ENCODE data around the gene TMEM154. TPM values are rescaled to one million over a fixed set of nuclear protein-coding genes. Genes with fewer than 3 reads are reported as not detected.

The TMEM154 gene
- total RNA-seq, 1 donor = 1.8 TPM

DNA sequence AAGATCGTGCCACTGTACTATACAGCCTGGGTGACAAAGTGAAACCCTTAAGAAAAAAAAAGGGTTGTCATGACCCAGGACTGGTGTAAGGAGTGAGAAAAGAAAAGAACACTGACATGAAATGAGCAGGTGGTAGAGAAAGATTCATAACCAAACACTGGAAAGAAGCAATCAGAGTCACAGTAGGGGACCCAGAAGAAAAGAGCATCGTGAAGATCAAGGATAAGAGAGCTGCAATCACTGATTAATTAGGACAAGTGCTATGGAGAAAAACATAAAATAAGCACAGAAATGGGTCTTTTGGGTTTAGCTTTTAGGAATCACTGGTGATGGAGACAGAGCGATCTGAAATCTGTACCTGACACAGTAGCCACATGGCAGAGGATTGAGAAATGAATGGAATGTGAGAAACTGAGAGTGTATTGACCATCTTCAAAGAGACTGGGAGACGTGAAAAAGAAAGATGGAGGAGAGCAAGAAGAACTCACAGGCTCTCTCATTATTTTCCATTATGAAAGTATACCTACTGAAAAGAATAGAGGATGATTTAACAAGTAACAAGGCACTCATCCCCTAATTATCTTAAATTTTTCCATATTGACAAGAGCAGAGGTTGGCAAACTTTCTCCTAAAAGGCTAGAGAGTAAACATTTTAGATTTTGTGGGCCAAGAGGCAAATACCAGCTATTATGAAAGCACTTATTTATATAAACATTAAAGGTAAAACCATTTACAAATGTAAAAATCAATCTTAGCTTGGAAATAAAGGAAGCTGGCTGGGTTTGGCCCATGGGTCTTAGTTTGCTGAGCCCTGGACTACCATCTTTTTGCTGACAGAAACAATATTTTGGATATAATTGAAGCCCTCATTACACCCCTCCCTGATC lies 7.3 kb downstream of the TMEM154 start:
- DNase-seq (ENCODE audit: insufficient read length, low spot score, missing footprints) = peak; percentile 55

DNA sequence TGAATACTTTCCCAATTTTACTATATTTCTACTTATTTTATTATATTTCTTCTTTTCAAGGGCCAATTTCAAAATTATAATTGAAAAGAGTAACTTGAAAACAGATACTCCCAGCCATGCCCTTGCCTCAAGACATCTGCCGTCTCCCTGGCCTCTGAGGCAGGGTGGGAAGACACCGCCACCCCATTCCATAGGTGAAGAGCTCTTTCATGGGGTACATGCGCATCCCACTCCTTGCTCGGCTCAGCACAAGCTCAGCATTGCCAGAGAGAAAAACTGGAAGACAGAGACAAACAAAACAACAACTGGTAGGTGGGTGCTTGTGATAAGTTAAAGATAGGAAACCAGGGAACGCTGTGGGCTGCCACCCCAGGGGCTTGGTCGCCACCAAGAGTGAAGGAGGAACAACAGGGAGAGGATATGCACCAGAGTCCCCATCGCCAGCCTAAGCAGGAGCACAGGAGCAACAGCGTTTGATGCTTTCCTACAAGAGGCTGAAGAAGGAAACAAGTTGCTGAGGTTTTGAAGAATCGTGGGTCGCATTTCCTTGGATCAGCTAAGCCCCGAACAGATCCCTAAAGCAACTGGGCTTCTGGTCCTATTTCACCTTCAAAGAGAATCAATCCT lies 11.3 kb downstream of the TMEM154 start:
- no peak for DNase-seq (ENCODE audit: insufficient read length, low spot score, missing footprints)
- Histone ChIP-seq H3K27ac (ENCODE audit: low read depth, low read length) (no peak overlapping the region), H3K27me3 (ENCODE audit: insufficient read depth, low read length) (peaks cover 10% of the 10 kb centered on the region), H3K4me2 (ENCODE audit: insufficient read depth, low read length) (no peak overlapping the region), H2AFZ (ENCODE audit: low read length) (no peak overlapping the region), H3K4me1 (ENCODE audit: insufficient read depth, low read length) (no peaks in the 10 kb centered on the region), H3K4me3 (ENCODE audit: insufficient read depth, low read length) (no peak overlapping the region), H3K36me3 (ENCODE audit: insufficient read depth, low read length) (no peaks in the 10 kb centered on the region), H3K79me2 (ENCODE audit: insufficient read depth, low read length) (no peaks in the 10 kb centered on the region), H3K9me3 (ENCODE audit: low read depth, low read length) (no peaks in the 10 kb centered on the region), H4K20me1 (ENCODE audit: insufficient read depth, low read length) (no peaks in the 10 kb centered on the region)
- TF ChIP-seq, protein P1, sequence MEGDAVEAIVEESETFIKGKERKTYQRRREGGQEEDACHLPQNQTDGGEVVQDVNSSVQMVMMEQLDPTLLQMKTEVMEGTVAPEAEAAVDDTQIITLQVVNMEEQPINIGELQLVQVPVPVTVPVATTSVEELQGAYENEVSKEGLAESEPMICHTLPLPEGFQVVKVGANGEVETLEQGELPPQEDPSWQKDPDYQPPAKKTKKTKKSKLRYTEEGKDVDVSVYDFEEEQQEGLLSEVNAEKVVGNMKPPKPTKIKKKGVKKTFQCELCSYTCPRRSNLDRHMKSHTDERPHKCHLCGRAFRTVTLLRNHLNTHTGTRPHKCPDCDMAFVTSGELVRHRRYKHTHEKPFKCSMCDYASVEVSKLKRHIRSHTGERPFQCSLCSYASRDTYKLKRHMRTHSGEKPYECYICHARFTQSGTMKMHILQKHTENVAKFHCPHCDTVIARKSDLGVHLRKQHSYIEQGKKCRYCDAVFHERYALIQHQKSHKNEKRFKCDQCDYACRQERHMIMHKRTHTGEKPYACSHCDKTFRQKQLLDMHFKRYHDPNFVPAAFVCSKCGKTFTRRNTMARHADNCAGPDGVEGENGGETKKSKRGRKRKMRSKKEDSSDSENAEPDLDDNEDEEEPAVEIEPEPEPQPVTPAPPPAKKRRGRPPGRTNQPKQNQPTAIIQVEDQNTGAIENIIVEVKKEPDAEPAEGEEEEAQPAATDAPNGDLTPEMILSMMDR (IDR thresholded peaks at IDR 0.05; ENCODE audit: extremely low read depth, low read depth, low read length) = no peak

More for the DNA sequence above, 7.3 kb downstream of the TMEM154 start:
- Histone ChIP-seq H3K79me2 (ENCODE audit: insufficient read depth, low read length) (no peaks in the 10 kb centered on the region), H3K4me1 (ENCODE audit: insufficient read depth, low read length) (no peaks in the 10 kb centered on the region), H3K27me3 (ENCODE audit: insufficient read depth, low read length) (peaks cover 10% of the 10 kb centered on the region), H3K4me2 (ENCODE audit: insufficient read depth, low read length) (no peak overlapping the region), H3K4me3 (ENCODE audit: insufficient read depth, low read length) (no peak overlapping the region), H4K20me1 (ENCODE audit: insufficient read depth, low read length) (no peaks in the 10 kb centered on the region), H2AFZ (ENCODE audit: low read length) (no peak overlapping the region), H3K27ac (ENCODE audit: low read depth, low read length) (no peak overlapping the region), H3K36me3 (ENCODE audit: insufficient read depth, low read length) (no peaks in the 10 kb centered on the region), H3K9me3 (ENCODE audit: low read depth, low read length) (no peaks in the 10 kb centered on the region)
- TF ChIP-seq, protein P1 (IDR thresholded peaks at IDR 0.05; ENCODE audit: extremely low read depth, low read depth, low read length) = no peak

DNA sequence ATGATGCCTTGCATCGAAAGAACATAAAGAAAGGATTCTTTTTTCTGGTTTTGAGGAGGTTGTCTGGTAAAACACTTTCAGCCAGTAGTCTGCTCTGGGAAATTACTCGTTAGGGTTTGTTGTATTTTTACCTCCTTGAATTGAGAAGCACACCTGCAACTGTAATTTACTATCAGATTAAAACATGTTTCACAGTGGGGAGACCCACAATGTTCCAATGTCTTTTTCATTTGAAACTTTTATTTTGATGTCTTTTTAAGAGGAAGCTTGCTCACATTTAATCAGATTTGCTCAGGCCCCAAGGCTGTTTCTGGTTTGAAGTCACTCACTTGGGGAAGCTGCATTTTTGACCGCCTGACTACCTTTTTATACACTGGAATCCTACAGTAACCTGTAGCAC lies 12.0 kb downstream of the TMEM154 start:
- H3K27me3 ChIP-seq (ENCODE audit: insufficient read depth, low read length) = peaks cover 10% of the 10 kb centered on the region
- no peaks in the 10 kb centered on the region for H3K79me2 ChIP-seq (ENCODE audit: insufficient read depth, low read length)
- no peaks in the 10 kb centered on the region for H3K36me3 ChIP-seq (ENCODE audit: insufficient read depth, low read length)

More for the DNA sequence above, 12.0 kb downstream of the TMEM154 start:
- Histone ChIP-seq H2AFZ (ENCODE audit: low read length) (no peak overlapping the region), H3K9me3 (ENCODE audit: low read depth, low read length) (no peaks in the 10 kb centered on the region), H3K4me2 (ENCODE audit: insufficient read depth, low read length) (no peak overlapping the region), H3K4me1 (ENCODE audit: insufficient read depth, low read length) (no peaks in the 10 kb centered on the region), H3K27ac (ENCODE audit: low read depth, low read length) (no peak overlapping the region), H4K20me1 (ENCODE audit: insufficient read depth, low read length) (no peaks in the 10 kb centered on the region), H3K4me3 (ENCODE audit: insufficient read depth, low read length) (no peak overlapping the region)
- TF ChIP-seq, protein P1 (IDR thresholded peaks at IDR 0.05; ENCODE audit: extremely low read depth, low read depth, low read length) = no peak
- DNase-seq (ENCODE audit: insufficient read length, low spot score, missing footprints) = no peak
